GM19025 (cell line): ENCODE data around the gene OSTF1.

Experiments
- ATAC-seq: cut with Tn5 transposase; IDR thresholded peaks from one replicate; pipeline ENCODE4 v1.9.1; 2021; ENCODE audit warnings: mild to moderate bottlenecking, low read depth, moderate library complexity; ENCODE audit not compliant: unreplicated experiment

Gene OSTF1

GRCh38 chr9:75117564-75117963 lies 29.2 kb downstream of the OSTF1 start:
- ATAC-seq: no peak

GRCh38 chr9:75120686-75121085 lies 32.4 kb downstream of the OSTF1 start:
- ATAC-seq: no peak

GRCh38 chr9:75121914-75122558 lies 33.7 kb downstream of the OSTF1 start:
- ATAC-seq: no peak

GRCh38 chr9:75123696-75124095 lies 35.4 kb downstream of the OSTF1 start:
- ATAC-seq: no peak

- ATAC-seq: no peak
Observed at GRCh38 chr9:75128535-75128934, 40.2 kb downstream of the OSTF1 start.

- ATAC-seq: no peak
Observed at GRCh38 chr9:75130172-75130571, 41.9 kb downstream of the OSTF1 start.

GRCh38 chr9:75130621-75131230 lies 42.4 kb downstream of the OSTF1 start:
- ATAC-seq: no peak

GRCh38 chr9:75131700-75132099 lies 43.4 kb downstream of the OSTF1 start:
- ATAC-seq: no peak

- no peak for ATAC-seq
Observed at GRCh38 chr9:75132244-75132643, 43.9 kb downstream of the OSTF1 start.

- no peak for ATAC-seq
Observed at GRCh38 chr9:75133396-75133795, 45.1 kb downstream of the OSTF1 start.

GRCh38 chr9:75134495-75134894 lies 46.2 kb downstream of the OSTF1 start:
- ATAC-seq: no peak

- ATAC-seq: no peak
Observed at GRCh38 chr9:75138260-75139040, 50.1 kb downstream of the OSTF1 start.

- no peak for ATAC-seq
Observed at GRCh38 chr9:75139201-75139600, 50.9 kb downstream of the OSTF1 start.

- ATAC-seq: no peak
Observed at GRCh38 chr9:75140261-75140660, 51.9 kb downstream of the OSTF1 start.

- ATAC-seq: no peak
Observed at GRCh38 chr9:75142202-75142601, 53.9 kb downstream of the OSTF1 start.

- no peak for ATAC-seq
Observed at GRCh38 chr9:75146229-75146628, 57.9 kb downstream of the OSTF1 start.

GRCh38 chr9:75147638-75148037 lies 59.3 kb downstream of the OSTF1 start:
- no peak for ATAC-seq

GRCh38 chr9:75148561-75148960 lies 60.2 kb downstream of the OSTF1 start:
- no peak for ATAC-seq

GRCh38 chr9:75149841-75150241 lies 61.5 kb downstream of the OSTF1 start:
- no peak for ATAC-seq

GRCh38 chr9:75150512-75150911 lies 62.2 kb downstream of the OSTF1 start:
- ATAC-seq: no peak

- ATAC-seq: no peak
Observed at GRCh38 chr9:75152416-75152815, 64.1 kb downstream of the OSTF1 start.

GRCh38 chr9:75156858-75157257 lies 68.5 kb downstream of the OSTF1 start:
- ATAC-seq: no peak
